HL-60 (cell line): ENCODE measurements around the gene SLC43A1.

Experiments used
- DNase-seq, 2 experiments: peaks; one replicate each; pipeline ENCODE4 v3.0.0-alpha.2; 2010 to 2020; ENCODE audit warnings: low read depth in 1 of 2, low spot score in 1 of 2
- H3K27ac ChIP-seq: fragments of 250-450 bp; sonication (Bioruptor Pico); replicated peaks from 2 replicates; pipeline ENCODE4 v1.5.1; 2020; ENCODE audit warnings: mild to moderate bottlenecking, moderate library complexity
- H3K27me3 ChIP-seq: fragments of 250-450 bp; sonication (Bioruptor Pico); 2 replicates; pipeline ENCODE4 v1.5.1; 2021; ENCODE audit warnings: mild to moderate bottlenecking, moderate library complexity; ENCODE audit not compliant: insufficient read depth, poor library complexity, severe bottlenecking
- H3K4me3 ChIP-seq: replicated peaks from 2 replicates; pipeline ENCODE4 v1.5.1; 2011; ENCODE audit warnings: mild to moderate bottlenecking, control low read depth, low read length; ENCODE audit not compliant: insufficient read depth
- CTCF ChIP-seq: IDR thresholded peaks from one replicate; pipeline ENCODE4 v1.5.1; 2011; ENCODE audit warnings: low read length, control low read depth, inconsistent platforms; ENCODE audit not compliant: insufficient read depth
- GABPA ChIP-seq: IDR thresholded peaks from 2 replicates; pipeline ENCODE4 v1.6.1; 2012; ENCODE audit warnings: low read depth
- POLR2AphosphoS5 ChIP-seq: IDR thresholded peaks from 2 replicates; pipeline ENCODE4 v1.6.1; 2012; ENCODE audit warnings: low read depth
- SPI1 ChIP-seq: IDR thresholded peaks from 2 replicates; pipeline ENCODE4 v1.6.1; 2012; ENCODE audit warnings: low read depth, mild to moderate bottlenecking, borderline replicate concordance
- TF ChIP-seq, protein P1 (sequence below): IDR thresholded peaks from 2 replicates; pipeline ENCODE4 v1.6.1; 2012; ENCODE audit warnings: low read depth; ENCODE audit not compliant: insufficient replicate concordance

SLC43A1 gene

DNA sequence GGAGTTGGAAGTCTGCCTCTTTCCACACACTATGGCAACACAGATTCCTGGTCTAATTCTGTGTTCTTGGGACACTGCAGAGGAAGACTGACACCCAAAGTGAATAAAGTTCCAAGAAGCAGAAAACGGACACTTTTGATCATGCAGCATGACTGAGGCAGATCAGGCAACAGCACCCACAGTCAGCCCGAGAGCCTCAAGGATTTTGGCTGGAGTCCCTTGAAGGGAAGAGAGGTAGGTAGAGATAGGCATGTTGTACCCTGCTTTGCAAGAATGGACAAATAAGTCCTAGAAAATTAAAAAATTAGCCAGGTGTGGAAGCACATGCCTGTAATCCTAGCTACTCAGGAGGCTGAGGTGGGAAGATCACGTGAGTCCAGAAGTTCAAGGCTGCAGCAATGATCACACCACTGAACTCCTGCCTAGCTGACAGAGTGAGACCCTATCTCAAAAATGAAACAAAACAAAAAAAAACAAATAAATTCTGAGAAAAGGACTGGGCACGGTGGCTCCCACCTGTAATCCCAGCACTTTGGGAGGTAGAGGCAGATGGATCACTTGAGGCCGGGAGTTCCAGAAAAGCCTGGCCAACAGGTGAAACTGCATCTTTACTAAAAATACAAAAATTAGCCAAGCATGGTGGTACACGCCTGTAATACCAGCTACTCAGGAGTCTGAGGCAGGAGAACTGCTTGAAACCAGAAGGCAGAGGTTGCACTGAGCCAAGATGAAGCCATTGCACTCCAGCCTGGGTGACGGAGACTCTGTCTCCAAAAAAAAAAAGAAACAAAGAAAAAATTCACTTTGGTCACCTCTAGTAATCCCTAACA is 6.9 kb downstream of the SLC43A1 start:
- TF ChIP-seq SPI1, result no peak
- TF ChIP-seq POLR2AphosphoS5, result no peak
- no peak for TF ChIP-seq GABPA
- no peak for TF ChIP-seq CTCF
- TF ChIP-seq, protein P1, sequence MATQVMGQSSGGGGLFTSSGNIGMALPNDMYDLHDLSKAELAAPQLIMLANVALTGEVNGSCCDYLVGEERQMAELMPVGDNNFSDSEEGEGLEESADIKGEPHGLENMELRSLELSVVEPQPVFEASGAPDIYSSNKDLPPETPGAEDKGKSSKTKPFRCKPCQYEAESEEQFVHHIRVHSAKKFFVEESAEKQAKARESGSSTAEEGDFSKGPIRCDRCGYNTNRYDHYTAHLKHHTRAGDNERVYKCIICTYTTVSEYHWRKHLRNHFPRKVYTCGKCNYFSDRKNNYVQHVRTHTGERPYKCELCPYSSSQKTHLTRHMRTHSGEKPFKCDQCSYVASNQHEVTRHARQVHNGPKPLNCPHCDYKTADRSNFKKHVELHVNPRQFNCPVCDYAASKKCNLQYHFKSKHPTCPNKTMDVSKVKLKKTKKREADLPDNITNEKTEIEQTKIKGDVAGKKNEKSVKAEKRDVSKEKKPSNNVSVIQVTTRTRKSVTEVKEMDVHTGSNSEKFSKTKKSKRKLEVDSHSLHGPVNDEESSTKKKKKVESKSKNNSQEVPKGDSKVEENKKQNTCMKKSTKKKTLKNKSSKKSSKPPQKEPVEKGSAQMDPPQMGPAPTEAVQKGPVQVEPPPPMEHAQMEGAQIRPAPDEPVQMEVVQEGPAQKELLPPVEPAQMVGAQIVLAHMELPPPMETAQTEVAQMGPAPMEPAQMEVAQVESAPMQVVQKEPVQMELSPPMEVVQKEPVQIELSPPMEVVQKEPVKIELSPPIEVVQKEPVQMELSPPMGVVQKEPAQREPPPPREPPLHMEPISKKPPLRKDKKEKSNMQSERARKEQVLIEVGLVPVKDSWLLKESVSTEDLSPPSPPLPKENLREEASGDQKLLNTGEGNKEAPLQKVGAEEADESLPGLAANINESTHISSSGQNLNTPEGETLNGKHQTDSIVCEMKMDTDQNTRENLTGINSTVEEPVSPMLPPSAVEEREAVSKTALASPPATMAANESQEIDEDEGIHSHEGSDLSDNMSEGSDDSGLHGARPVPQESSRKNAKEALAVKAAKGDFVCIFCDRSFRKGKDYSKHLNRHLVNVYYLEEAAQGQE, result no peak
- H3K27me3 ChIP-seq, result no peaks in the 10 kb centered on the region

GRCh38 chr11:57506522-57506921 is 9.0 kb downstream of the SLC43A1 start:
- no peaks in the 10 kb centered on the region for H3K27me3 ChIP-seq
- DNase-seq, result no peak
- H3K27ac ChIP-seq, result no peak overlapping the region
- H3K4me3 ChIP-seq, result no peak overlapping the region
- TF ChIP-seq CTCF (no peak), SPI1 (no peak), POLR2AphosphoS5 (no peak), GABPA (no peak)
- TF ChIP-seq, protein P1, result no peak

More for the DNA sequence above, 6.9 kb downstream of the SLC43A1 start:
- no peak overlapping the region for H3K4me3 ChIP-seq
- H3K27ac ChIP-seq, result no peak overlapping the region
- no peak for DNase-seq

DNA sequence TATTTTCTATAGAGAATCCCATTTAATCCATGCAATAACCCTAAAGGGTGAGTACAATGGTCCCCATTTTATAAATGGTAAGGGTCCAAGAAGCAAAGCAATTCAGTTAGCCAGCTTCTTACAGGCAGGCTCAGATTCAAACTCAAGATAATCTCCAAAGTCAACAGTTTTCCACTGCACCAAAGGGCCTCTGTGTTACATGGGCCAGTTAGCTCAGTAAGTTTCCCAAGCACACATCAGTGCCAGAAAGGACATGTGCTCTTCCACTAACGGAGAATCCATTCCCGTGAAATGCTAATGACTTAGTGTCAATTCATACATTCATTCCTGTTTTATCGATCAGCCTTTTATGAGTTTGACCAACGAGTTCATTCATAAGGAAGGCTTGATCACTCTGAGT is 11.0 kb downstream of the SLC43A1 start:
- Histone ChIP-seq H3K27me3 (no peaks in the 10 kb centered on the region), H3K27ac (no peak overlapping the region), H3K4me3 (no peak overlapping the region)
- TF ChIP-seq, protein P1, result no peak
- TF ChIP-seq POLR2AphosphoS5 (no peak), SPI1 (no peak), CTCF (no peak), GABPA (no peak)
- DNase-seq, result no peak
